Activated CD4-positive, alpha-beta T cell treated with anti-CD3 and anti-CD28 coated beads, Interleukin-10, Interleukin-2, amounts not matched to agents 100 ng/mL and 50 ng/mL, durations not matched to agents 16 hours and 8 hours (primary cell): ENCODE data around the gene APEX2.
"Not testable (repeated sequence)": the region's sequence is repeated elsewhere in the genome, so short reads cannot be mapped to it uniquely, and the experiment has no call there.

Experiments
- DNase-seq: peaks from one replicate; pipeline ENCODE4 v3.0.0-alpha.2; 2020

The APEX2 gene

GRCh38 chrX:55026143-55026542, 26.0 kb downstream of the APEX2 start:
- no peak for DNase-seq

GRCh38 chrX:55026840-55027239, 26.7 kb downstream of the APEX2 start:
- DNase-seq = no peak

- DNase-seq = no peak
Measured at GRCh38 chrX:55028040-55028439, 27.9 kb downstream of the APEX2 start.

- no peak for DNase-seq
Measured at GRCh38 chrX:55028611-55029010, 28.4 kb downstream of the APEX2 start.

- DNase-seq = no peak
Measured at GRCh38 chrX:55029291-55029690, 29.1 kb downstream of the APEX2 start.

GRCh38 chrX:55030271-55031205, 30.4 kb downstream of the APEX2 start, which contains the start of gene ALAS2:
ALAS2 (minus strand) TSS chrX:55030977; CDS start chrX:55026000, 4,977 bp downstream.
- no peak for DNase-seq

- no peak for DNase-seq
Measured at GRCh38 chrX:55033429-55033828, 33.3 kb downstream of the APEX2 start.

- DNase-seq = no peak
Measured at GRCh38 chrX:55039471-55039870, 39.3 kb downstream of the APEX2 start.

- no peak for DNase-seq
Measured at GRCh38 chrX:55041514-55041913, 41.4 kb downstream of the APEX2 start.

- DNase-seq = not testable (repeated sequence)
Measured at GRCh38 chrX:55050599-55050998, 50.4 kb downstream of the APEX2 start.

GRCh38 chrX:55056820-55057674, 56.9 kb downstream of the APEX2 start:
- peak; percentile 20 for DNase-seq

- DNase-seq = peak; percentile 52
Measured at GRCh38 chrX:55057675-55058249, 57.6 kb downstream of the APEX2 start.
